HG03521 (cell line): ENCODE data around the gene WDR53.
"Not testable (repeated sequence)": the region's sequence is repeated elsewhere in the genome, so short reads cannot be mapped to it uniquely, and the experiment has no call there.

Source experiments
- ATAC-seq: cut with Tn5 transposase; IDR thresholded peaks from one replicate; pipeline ENCODE4 v1.9.1; 2021; ENCODE audit warnings: mild to moderate bottlenecking, moderate library complexity; ENCODE audit not compliant: unreplicated experiment

WDR53 gene

DNA sequence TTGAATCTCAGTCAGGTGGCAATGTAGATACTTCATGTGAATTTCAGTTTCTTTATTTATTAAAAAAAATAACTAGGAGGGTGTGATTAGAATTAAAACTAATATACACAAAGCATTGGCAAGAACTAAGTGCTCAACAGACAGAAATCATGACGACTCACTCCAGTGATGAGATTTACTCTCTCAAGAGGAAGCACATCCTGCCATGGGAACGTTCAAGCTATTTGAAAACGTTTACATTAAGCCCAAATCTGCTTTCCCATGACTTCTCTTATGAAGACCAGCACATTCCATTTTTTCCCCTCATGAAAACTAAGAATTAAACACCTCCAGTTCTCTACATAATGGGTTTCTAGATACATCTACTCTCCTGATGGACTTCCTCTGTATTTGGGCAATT is 8.5 kb downstream of the WDR53 start:
- no peak for ATAC-seq

GRCh38 chr3:196558476-196558875 is 9.9 kb downstream of the WDR53 start:
- no peak for ATAC-seq

GRCh38 chr3:196557236-196557635 is 11.1 kb downstream of the WDR53 start:
- ATAC-seq = no peak

GRCh38 chr3:196555295-196555694 is 13.1 kb downstream of the WDR53 start:
- no peak for ATAC-seq

DNA sequence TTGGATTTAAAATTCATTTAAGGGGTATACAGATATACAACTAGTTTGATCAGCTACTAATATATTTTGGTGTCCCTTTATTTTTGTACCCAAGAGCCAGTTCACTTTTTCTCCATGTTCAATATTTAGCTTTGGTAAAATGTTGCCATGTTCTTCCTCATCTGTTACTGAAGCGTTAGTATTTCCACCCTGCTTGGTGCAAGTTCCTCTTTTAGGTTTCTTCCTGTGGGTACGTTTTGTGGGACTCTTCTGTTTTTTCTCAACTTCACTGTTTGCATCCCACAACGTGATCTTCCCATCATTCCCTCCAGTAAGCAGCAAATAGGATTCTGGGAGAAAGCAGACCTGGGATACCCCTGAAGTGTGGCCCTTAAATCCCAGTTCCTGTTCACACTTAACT is 14.1 kb downstream of the WDR53 start:
- no peak for ATAC-seq

- no peak for ATAC-seq
These were observed 14.8 kb downstream of the WDR53 start for GRCh38 chr3:196553551-196553950.

DNA sequence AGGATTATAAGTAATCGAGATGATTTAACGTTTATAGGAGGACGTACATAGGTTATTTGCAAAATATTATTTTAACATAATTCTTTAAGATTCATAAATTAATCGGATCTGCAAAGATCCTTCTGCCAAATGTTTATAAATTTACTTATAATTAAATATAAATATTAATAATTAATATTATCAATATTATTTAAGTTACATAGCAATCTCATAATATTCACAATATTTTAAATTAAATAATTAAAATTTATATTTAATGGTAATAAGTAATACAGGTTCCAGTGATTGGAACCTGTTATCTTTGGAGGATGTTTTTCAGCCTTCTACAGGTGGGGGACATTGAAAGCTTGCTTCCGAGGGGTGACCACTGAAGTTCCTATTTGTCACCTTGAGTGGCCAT is 16.1 kb downstream of the WDR53 start:
- no peak for ATAC-seq

- ATAC-seq = not testable (repeated sequence)
These were observed 18.2 kb downstream of the WDR53 start for GRCh38 chr3:196550172-196550571.

- not testable (repeated sequence) for ATAC-seq
These were observed 19.0 kb downstream of the WDR53 start for GRCh38 chr3:196549312-196549711.

GRCh38 chr3:196547067-196547466 is 21.3 kb downstream of the WDR53 start:
- no peak for ATAC-seq

DNA sequence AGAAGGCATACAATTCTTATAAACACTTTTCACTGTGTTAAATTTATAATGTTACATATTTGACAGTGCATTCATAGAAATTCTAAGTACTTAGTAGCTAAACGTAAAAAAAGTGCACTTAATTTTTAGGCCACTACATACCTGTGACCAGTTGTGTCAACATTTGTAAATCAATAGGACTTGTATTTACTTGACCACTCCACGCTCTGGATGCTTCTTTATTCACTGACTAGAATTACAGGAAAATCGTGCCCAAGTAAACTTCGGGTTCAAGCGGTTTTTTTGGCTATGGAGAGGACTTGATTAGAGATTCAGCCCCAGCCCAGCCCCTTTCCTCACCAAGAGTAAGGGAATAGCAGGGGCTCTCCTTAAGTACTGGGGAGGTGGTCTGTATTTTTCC is 21.8 kb downstream of the WDR53 start:
- no peak for ATAC-seq

- ATAC-seq = no peak
These were observed 23.8 kb downstream of the WDR53 start for GRCh38 chr3:196544491-196544992.

DNA sequence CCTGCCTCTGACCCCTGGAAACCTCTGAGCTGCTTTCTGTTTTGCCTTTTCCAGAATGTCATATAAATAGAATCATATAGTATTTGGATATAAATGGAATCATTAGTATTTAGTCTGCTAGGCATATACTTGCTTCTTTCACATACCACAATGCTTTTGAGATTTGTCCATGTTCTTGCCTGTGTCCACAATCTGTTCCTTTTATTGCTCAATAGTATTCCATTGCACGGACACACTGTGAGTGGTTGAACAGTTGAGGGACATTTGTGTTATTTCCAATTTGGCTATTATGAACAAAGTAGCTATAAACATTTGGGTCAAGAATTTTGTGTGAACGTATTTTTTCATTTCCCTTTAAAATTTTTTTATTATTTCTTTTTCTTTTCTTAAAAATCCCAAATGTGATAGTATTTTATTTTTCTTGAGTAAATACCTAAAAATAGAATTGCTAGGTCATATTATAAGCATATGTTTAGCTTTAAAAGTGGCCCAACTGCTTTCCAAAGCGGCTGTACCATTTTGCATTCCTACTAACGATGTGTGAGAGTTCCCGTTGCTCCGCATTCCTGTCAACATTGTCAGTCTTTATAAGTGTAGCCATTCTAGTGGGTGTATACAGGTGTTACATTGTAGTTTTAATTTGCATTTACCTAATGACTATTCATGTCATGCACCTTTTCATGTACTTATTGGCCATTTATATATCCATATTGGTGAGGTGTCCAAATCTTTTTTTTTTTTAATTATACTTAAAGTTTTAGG is 26.5 kb downstream of the WDR53 start:
- ATAC-seq = no peak

GRCh38 chr3:196537319-196537984 is 30.9 kb downstream of the WDR53 start:
- no peak for ATAC-seq

DNA sequence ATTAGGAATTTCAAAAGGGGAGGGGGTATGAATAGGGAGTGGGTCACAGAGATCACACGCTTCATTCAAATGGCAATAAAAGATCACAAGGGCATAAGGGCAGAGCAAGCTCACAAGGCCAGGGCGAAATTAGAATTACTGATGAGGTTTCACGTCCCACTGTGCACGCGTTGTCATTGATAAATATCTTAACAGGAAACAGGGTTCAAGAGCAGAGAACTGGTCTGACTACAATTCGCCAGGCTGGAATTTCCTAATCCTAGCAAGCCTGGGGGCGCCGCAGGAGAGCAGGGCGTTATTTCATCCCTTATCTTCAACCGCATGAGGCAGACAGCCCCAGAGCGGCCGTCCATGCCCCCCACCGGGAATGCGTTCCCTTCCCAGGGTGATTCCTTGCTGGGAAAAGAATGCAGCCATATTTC is 35.1 kb downstream of the WDR53 start:
- ATAC-seq = no peak

DNA sequence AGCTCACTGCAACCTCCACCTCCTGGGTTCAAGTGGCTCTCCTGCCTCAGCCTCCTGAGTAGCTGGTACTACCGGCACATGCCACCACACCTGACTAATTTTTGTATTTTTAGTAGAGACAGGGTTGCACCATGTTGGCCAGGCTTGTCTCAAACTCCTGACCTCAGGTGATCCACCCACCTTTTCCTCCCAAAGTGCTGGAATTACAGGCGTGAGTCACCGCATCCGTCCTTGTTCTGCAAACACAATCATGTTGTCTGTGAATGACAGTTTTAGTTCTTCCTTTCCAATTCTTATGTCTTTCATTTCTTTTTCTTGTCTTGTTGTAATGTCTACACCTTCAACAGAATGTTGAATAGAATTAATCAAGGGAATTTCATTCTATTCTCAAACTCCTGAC is 36.9 kb downstream of the WDR53 start:
- ATAC-seq = no peak

DNA sequence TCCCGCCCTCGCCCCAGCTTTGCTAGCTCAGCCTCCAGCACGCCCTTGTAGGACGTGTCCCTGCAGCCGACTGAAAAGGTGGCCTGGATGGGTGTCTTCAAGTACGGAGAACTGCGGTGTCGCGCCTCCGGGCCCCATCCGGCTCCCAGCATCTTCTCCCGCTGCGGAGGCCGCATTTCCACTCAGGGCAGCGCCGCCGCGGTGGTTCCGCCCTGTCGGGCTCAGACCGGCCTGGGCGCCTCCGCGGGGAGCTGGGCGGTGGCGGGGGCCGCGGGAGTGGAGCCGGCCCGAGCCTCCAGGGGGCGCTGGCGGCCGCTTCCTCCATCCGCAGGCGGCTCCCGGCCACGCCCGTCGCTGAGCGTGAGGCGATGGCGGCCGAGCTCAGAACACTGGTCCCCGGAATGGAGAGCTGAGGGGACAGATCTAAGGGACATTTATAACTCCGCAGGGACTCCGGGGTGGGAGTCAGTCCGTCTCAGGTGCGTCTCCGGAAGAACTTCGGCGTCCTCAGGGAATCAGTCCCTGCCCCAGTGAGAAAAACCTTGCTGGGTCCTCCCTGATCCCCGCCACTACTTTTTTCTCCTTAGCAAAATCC is 39.6 kb downstream of the WDR53 start:
- ATAC-seq = peak; percentile 87

DNA sequence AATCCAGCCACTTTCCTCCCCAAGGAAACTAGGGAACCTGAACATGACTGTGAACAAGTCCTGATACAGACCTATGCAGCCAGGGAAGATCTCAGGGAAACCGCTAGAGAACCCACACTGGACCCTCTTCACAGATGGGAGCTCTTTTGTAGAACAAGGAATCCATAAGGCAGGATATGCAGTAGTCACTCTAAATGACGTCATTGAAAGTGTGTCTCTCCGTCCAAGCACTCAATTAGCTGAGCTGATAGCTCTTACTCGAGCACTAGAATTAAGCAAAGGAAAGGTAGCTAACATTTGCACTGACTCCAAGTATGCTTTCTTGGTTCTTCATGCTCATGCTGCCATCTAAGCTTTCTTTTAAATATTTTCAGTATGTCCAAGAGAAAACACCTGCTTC is 43.2 kb downstream of the WDR53 start:
- no peak for ATAC-seq

GRCh38 chr3:196524527-196524926 is 43.8 kb downstream of the WDR53 start:
- ATAC-seq = no peak

- no peak for ATAC-seq
These were observed 44.5 kb downstream of the WDR53 start for GRCh38 chr3:196523841-196524240.

DNA sequence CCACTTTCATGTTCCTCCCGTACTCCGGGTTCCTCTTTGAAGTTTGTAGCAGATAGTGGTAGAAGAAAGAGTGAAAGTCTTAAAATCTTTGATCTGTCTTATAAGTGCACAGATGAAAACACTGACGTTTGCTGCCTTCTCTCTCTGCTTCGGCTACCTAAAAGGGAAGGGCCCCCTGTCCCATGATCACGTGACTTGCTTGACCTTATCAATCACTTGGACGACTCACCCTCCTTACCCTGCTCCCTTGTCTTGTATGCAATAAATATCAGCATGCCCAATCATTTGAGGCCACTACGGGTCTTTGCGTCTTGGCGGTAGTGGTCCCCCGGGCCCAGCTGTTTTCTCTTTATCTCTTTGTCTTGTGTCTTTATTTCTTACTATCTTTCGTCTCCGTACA is 47.1 kb downstream of the WDR53 start:
- not testable (repeated sequence) for ATAC-seq

- ATAC-seq = no peak
These were observed 48.7 kb downstream of the WDR53 start for GRCh38 chr3:196519718-196520082.
